SK-N-SH treated with all-trans-retinoic acid at 6 μM for 48 hours (cell line): ENCODE measurements around the gene CILP.

ENCODE experiments used
- ATAC-seq: fragments of 200-7000 bp; cut with Tn5 transposase; 3 replicates; pipeline ENCODE4 v1.9.1; 2020; ENCODE audit warnings: mild to moderate bottlenecking, moderate library complexity
- ARNTL ChIP-seq: fragments of 450-650 bp; formaldehyde crosslinking; IDR thresholded peaks from 2 replicates; pipeline ENCODE4 v1.5.0; 2020; ENCODE audit warnings: low read depth, mild to moderate bottlenecking, moderate library complexity, borderline replicate concordance
- CREB5 ChIP-seq: fragments of 250-450 bp; sonication (Bioruptor Pico); IDR thresholded peaks from 2 replicates; pipeline ENCODE4 v1.5.1; 2020; ENCODE audit warnings: low read depth, mild to moderate bottlenecking, moderate library complexity
- CSDC2 ChIP-seq: fragments of 250-450 bp; sonication (Bioruptor Pico); IDR thresholded peaks from 2 replicates; pipeline ENCODE4 v1.5.0; 2020; ENCODE audit warnings: mild to moderate bottlenecking, moderate library complexity
- ESRRG ChIP-seq: fragments of 250-450 bp; sonication (Bioruptor Pico); IDR thresholded peaks from 2 replicates; pipeline ENCODE4 v1.6.1; 2021; ENCODE audit warnings: mild to moderate bottlenecking
- GLIS3 ChIP-seq: fragments of 250-450 bp; sonication (Bioruptor Pico); IDR thresholded peaks from 2 replicates; pipeline ENCODE4 v1.5.0; 2020; ENCODE audit warnings: mild to moderate bottlenecking, moderate library complexity
- ISL1 ChIP-seq: fragments of 250-450 bp; sonication (Bioruptor Pico); IDR thresholded peaks from 2 replicates; pipeline ENCODE4 v2.1.2; 2022; ENCODE audit warnings: mild to moderate bottlenecking, moderate library complexity
- POU6F1 ChIP-seq: fragments of 250-450 bp; sonication (Bioruptor Pico); IDR thresholded peaks from 2 replicates; pipeline ENCODE4 v1.8.0; 2021; ENCODE audit warnings: low read depth, mild to moderate bottlenecking, moderate library complexity, borderline replicate concordance
- PPARA ChIP-seq: fragments of 250-450 bp; sonication (Bioruptor Pico); IDR thresholded peaks from 2 replicates; pipeline ENCODE4 v1.5.0; 2020; ENCODE audit warnings: mild to moderate bottlenecking, borderline replicate concordance
- RARB ChIP-seq: fragments of 250-450 bp; sonication (Bioruptor Pico); IDR thresholded peaks from 2 replicates; pipeline ENCODE4 v1.8.0; 2021; ENCODE audit warnings: mild to moderate bottlenecking, moderate library complexity
- SNAI2 ChIP-seq: fragments of 250-450 bp; sonication (Bioruptor Pico); IDR thresholded peaks from 2 replicates; pipeline ENCODE4 v1.5.0; 2020; ENCODE audit warnings: mild to moderate bottlenecking, moderate library complexity
- TCF4 ChIP-seq: fragments of 250-450 bp; sonication (Bioruptor Pico); IDR thresholded peaks from 2 replicates; pipeline ENCODE4 v1.8.0; 2021; ENCODE audit warnings: mild to moderate bottlenecking, moderate library complexity, borderline replicate concordance
- TOX ChIP-seq: fragments of 250-450 bp; sonication (Bioruptor Pico); IDR thresholded peaks from 2 replicates; pipeline ENCODE4 v1.8.0; 2021; ENCODE audit warnings: mild to moderate bottlenecking, moderate library complexity, borderline replicate concordance
- TSHZ2 ChIP-seq: fragments of 250-450 bp; sonication (Bioruptor Pico); IDR thresholded peaks from 2 replicates; pipeline ENCODE4 v1.5.0; 2020; ENCODE audit warnings: mild to moderate bottlenecking, moderate library complexity
- ZFP3 ChIP-seq: fragments of 250-450 bp; sonication (Bioruptor Pico); IDR thresholded peaks from 2 replicates; pipeline ENCODE4 v1.5.0; 2020; ENCODE audit warnings: mild to moderate bottlenecking, moderate library complexity
- ZFP30 ChIP-seq: fragments of 450-650 bp; formaldehyde crosslinking; IDR thresholded peaks from 2 replicates; pipeline ENCODE4 v1.5.0; 2022; ENCODE audit warnings: mild to moderate bottlenecking, moderate library complexity
- ZNF565 ChIP-seq: fragments of 450-650 bp; formaldehyde crosslinking; conservative IDR thresholded peaks from 2 replicates; pipeline ENCODE4 v1.5.0; 2020; ENCODE audit warnings: low read depth, mild to moderate bottlenecking, moderate library complexity
- ZNF70 ChIP-seq: fragments of 450-650 bp; formaldehyde crosslinking; IDR thresholded peaks from 2 replicates; pipeline ENCODE4 v1.5.0; 2020; ENCODE audit warnings: mild to moderate bottlenecking, moderate library complexity
- ZNF8 ChIP-seq: fragments of 450-650 bp; formaldehyde crosslinking; IDR thresholded peaks from 2 replicates; pipeline ENCODE4 v1.5.0; 2020; ENCODE audit warnings: mild to moderate bottlenecking, moderate library complexity
- TF ChIP-seq, protein P1 (sequence below): fragments of 250-450 bp; sonication (Bioruptor Pico); IDR thresholded peaks from 2 replicates; pipeline ENCODE4 v1.8.0; 2020; ENCODE audit warnings: mild to moderate bottlenecking, moderate library complexity, borderline replicate concordance

The CILP gene

DNA sequence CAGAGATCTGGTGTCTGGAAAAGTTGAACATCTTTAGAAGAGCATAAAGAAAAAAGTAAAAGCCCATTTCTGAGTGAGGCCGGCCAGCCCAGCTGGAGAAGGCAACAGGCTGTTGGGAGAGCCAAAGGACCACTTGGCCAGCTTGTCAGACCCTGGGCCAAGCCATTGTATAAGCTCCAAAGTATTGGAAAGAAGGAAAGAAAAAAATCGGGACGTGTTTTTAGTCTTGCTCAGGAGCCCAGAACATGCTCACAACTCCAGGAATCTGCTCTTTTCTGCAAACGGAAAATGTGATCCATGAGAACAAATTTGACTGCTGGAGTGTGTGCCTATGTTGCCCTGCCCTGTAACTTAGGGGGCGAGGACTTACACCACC is 15.7 kb downstream of the CILP start (continued):
- no peak for TF ChIP-seq ZFP3 (CRISPR knock-in tag)
- no peak for TF ChIP-seq ZNF8 (CRISPR knock-in tag)
- no peak for TF ChIP-seq TSHZ2 (CRISPR knock-in tag)
- no peak for TF ChIP-seq ZNF70 (CRISPR knock-in tag)

- no peak for ATAC-seq
- TF ChIP-seq ZFP30 (CRISPR knock-in tag) (no peak), ESRRG (CRISPR knock-in tag) (no peak), ZFP3 (CRISPR knock-in tag) (no peak), TSHZ2 (CRISPR knock-in tag) (no peak), CSDC2 (CRISPR knock-in tag) (no peak), PPARA (CRISPR knock-in tag) (no peak), SNAI2 (CRISPR knock-in tag) (no peak), GLIS3 (CRISPR knock-in tag) (no peak), ZNF565 (CRISPR knock-in tag) (no peak), ARNTL (CRISPR knock-in tag) (no peak), RARB (CRISPR knock-in tag) (no peak), TCF4 (CRISPR knock-in tag) (no peak), CREB5 (CRISPR knock-in tag) (no peak), ISL1 (CRISPR knock-in tag) (no peak), POU6F1 (no peak), TOX (CRISPR knock-in tag) (no peak), ZNF8 (CRISPR knock-in tag) (no peak)
- TF ChIP-seq, protein P1, sequence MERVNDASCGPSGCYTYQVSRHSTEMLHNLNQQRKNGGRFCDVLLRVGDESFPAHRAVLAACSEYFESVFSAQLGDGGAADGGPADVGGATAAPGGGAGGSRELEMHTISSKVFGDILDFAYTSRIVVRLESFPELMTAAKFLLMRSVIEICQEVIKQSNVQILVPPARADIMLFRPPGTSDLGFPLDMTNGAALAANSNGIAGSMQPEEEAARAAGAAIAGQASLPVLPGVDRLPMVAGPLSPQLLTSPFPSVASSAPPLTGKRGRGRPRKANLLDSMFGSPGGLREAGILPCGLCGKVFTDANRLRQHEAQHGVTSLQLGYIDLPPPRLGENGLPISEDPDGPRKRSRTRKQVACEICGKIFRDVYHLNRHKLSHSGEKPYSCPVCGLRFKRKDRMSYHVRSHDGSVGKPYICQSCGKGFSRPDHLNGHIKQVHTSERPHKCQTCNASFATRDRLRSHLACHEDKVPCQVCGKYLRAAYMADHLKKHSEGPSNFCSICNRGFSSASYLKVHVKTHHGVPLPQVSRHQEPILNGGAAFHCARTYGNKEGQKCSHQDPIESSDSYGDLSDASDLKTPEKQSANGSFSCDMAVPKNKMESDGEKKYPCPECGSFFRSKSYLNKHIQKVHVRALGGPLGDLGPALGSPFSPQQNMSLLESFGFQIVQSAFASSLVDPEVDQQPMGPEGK (CRISPR knock-in tag) = no peak
These were observed 16.3 kb downstream of the CILP start for GRCh38 chr15:65194826-65195547.

GRCh38 chr15:65192016-65192415 is 19.3 kb downstream of the CILP start:
- peak; percentile 17; the same call in 1 of the 3 replicates for ATAC-seq
- TF ChIP-seq TOX (CRISPR knock-in tag) (no peak), CREB5 (CRISPR knock-in tag) (no peak), PPARA (CRISPR knock-in tag) (no peak), POU6F1 (no peak), SNAI2 (CRISPR knock-in tag) (no peak), ARNTL (CRISPR knock-in tag) (no peak)
- TF ChIP-seq, protein P1 (CRISPR knock-in tag) = no peak
